GM19239 (cell line): ENCODE data around the gene TNKS2.

ENCODE experiments used
- DNase-seq: peaks from one replicate; pipeline ENCODE4 v3.0.0; 2011; ENCODE audit warnings: low spot score; ENCODE audit not compliant: insufficient read length
- FAIRE-seq: peaks from 2 replicates; lab custom pipeline; 2011; peaks lifted over from hg19 to GRCh38; lab: Jason Lieb, UNC

Gene TNKS2

DNA sequence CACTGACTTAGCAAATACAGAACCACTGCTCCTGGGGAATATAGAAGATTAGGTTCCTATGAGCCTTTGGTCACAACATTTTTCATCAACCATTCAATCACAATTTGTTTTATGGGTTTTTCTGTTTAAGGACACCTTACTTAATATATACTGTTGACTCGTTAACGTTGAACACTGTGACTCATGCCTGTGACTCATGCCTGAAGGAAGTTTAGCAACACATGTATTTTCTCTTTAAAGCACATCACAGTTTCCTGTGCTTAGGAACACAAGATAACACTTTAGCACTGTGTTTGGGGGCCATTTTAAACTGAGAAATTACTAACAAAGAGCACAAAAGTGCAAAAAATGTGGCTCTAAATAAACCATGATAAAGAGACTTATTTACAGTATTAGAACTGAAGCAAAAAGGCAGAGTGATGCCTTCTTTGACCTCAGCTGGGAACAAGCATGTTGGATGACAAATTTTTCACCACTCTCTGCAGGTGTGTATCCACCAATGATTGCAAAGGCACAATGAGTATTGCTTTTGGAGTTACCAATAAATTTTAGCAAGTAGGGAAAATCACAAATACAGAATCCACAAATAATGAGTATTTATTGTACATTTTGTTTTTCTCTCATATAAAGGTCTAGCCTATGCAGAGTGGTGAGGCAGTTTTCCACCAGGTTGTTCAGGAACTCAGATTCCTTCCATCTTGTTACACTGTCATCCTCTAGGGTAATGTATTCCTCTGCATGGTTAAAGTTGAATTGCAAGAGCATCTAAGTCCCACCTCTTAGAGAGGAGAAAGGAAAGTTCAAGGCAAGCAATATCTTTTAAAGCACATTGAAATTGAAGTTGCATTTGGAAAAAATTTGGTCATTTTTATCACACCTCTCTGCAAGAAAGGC is 103.8 kb downstream of the TNKS2 start:
- FAIRE-seq (no peak), DNase-seq (no peak)

DNA sequence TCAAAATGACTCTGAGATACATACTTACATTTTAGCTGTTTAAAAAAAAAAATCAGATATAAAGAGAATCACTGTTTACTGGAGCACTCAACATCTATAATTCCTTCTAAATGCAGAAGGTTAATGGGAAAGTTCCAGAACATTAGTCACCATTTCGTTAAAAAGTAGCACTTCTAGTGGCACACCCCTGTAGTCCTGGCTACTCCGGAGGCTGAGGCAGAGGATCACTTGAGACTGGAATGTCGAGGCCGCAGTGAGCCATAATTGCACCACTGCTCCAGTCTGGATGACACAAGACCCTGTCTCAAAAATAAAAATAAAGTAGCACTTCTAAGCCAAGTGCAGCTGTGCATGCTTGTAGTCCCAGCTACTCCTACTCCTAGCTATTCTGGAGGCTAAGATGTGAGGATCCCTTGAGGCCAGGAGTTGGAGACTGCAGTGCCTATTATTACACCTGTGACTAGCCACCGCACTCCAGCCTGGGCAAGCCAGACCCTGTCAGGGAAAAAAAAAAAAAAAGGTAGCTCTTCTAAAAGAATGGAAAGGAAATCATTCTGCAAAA is 108.9 kb downstream of the TNKS2 start:
- FAIRE-seq, result no peak
- DNase-seq, result no peak

DNA sequence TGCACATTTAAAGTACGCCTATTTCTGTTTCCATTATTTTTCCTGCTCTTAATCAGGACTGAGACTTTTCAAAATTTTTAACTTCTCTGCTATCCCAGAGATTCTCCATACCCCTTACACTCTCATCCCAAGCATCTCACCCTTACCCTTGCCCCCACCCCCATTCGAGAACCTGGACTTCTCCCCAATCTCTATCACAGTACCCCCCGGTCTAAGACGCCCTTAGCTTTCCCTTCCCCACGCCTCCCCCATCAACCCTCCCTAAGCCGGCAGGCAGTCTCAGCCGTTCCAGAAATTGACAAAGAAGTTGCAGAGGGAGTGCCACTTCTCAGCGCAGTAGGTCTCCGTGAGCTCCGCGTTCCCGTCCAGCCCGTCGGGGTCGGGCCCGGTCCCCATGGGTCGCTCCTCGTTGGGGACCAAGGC is 109.7 kb downstream of the TNKS2 start:
- no peak for DNase-seq

DNA sequence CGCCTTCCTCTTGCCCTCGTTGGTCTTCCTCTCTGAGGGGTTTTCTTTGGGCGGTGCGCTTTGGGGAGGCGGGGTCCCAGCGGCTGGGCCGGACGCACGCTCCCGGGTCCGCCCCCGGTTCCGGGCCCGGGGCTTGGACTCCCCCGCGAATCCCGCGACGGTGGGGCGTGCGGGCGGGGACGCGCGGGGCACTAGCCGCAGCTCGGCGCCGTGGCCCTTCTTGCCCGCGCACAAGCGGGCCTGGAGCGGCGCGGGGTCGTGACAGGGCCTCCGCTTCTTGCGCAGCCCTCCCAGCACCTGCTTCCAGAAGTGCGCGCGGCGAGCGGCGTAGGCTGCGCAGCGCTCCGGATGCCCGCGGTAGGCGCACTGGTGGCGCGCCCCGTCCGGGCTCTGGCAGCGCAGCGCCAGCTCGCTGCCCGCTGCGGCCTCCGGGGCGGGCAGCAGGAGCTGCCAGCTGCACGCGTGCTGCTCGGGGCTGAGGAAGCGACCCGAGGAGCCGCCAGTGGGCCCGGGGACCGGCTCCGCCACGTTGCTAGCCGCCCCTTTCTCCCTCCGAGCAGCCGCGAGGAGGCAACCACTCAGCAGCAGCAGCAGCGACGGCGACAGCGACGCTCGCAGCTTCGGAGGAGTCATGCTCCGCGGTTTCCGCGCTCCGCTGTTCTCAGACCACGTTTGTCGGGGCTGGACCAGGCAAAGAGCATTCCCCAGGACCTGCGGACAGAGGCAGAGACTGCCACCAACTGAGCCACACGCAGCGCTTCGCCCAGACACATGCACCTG is 110.3 kb downstream of the TNKS2 start:
- peak; percentile 94 for FAIRE-seq
- peak; percentile 76 for DNase-seq

More for the DNA sequence above, 109.7 kb downstream of the TNKS2 start:
- FAIRE-seq, result no peak

DNA sequence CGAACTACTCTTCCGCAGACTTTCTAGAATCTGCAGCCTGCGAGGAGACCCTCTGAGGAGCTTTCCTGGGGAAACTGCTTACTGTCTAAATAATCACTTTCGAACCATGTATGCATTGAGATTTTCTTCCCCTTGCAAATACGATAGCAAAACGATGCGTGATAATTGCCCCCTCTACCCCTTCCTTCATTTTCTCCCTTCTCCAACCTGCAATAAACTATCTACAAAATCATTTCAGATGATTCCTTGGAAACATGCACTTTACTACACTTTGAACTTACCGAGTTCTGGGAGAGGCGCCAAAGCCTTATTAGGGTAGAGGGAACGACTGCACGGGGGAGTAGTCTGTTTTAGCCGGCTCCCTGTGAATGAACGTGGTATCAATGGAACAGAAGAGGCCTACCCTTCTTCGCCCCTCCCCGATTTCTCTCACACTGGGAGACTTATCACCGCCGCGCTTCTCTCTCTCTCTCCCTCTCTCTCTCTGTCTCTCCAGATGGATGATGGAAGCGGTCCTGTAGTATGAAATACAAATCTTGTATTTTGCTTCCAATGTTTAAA is 111.0 kb downstream of the TNKS2 start, which contains the start of gene FGFBP3:
FGFBP3 (minus strand) TSS at position 370 of the 561 bp plus-strand sequence. CDS start 517 bp downstream, outside the sequence.
- FAIRE-seq, result peak; percentile 83
- DNase-seq, result no peak

DNA sequence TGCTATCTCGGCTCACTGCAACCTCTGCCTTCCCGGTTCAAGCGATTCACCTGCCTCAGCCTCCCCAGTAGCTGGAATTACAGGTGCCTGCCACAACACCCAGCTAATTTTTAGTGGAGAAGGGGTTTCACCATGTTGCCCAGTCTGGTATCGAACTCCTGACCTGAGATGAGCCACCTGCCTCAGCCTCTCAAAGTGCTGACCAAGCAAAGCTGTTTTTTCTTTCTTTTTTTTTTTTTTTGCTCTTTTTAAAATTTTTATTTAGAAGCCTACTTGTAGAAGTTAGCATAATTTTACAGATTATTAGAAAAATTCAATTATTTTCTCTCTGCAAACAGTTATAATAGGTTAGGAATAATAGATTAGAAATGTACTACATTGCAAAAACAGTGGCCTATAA is 112.2 kb downstream of the TNKS2 start:
- no peak for DNase-seq
- no peak for FAIRE-seq
